Right ventricle myocardium superior (tissue), 1 donor: ENCODE results near the gene DIPK1B. TPM values are rescaled to one million over a fixed set of nuclear protein-coding genes. Genes with fewer than 3 reads are reported as not detected.
"Not testable (repeated sequence)": the region's sequence is repeated elsewhere in the genome, so short reads cannot be mapped to it uniquely, and the experiment has no call there.

Experiments
- ATAC-seq: fragments of 200-7000 bp; cut with Tn5 transposase; one replicate; pipeline ENCODE4 v1.9.1; 2020; ENCODE audit warnings: mild to moderate bottlenecking; ENCODE audit not compliant: poor library complexity
- DNase-seq: peaks from one replicate; pipeline ENCODE4 v3.0.0-alpha.2; 2020
- intact Hi-C: fragments of 100-400 bp; cut with DNase I; formaldehyde crosslinking; loops from one replicate; pipeline ENCODE4 v1.11.2; 2022
- total RNA-seq: library from RNA; stranded (reverse); fragmentation: NEBNext Ultra II Directional; extraction: Animal tissue kit (Norgen Biotek cat#: 25700); gene quantifications from one replicate; pipeline ENCODE4 v1.2.1, GENCODE V29; 2021
- donor health status: DM: no; HTN: yes; CAD: no; lungs with severe emphysema.

DIPK1B gene
- total RNA-seq, 1 donor from 2014 or later: 15.1 TPM

GRCh38 chr9:136754059-136754572, 41.7 kb downstream of the DIPK1B start:
- intact Hi-C loops: no loop called here
- no peak for DNase-seq
- no peak for ATAC-seq

- intact Hi-C loops: no loop called here
- no peak for DNase-seq
- no peak for ATAC-seq
These were observed 42.4 kb downstream of the DIPK1B start for GRCh38 chr9:136754626-136755301.

GRCh38 chr9:136755302-136756133, 43.1 kb downstream of the DIPK1B start:
- ATAC-seq, intact Hi-C loops, DNase-seq: not testable (repeated sequence)

GRCh38 chr9:136756134-136756438, 43.7 kb downstream of the DIPK1B start:
- intact Hi-C loops: no loop called here
- no peak for DNase-seq
- no peak for ATAC-seq

GRCh38 chr9:136756836-136757235, 44.5 kb downstream of the DIPK1B start:
- intact Hi-C loops: no loop called here
- no peak for DNase-seq
- ATAC-seq: no peak

GRCh38 chr9:136757328-136757727, 45.0 kb downstream of the DIPK1B start:
- DNase-seq (no peak), ATAC-seq (no peak)
- intact Hi-C loops: no loop called here

- DNase-seq: no peak
- ATAC-seq: no peak
- intact Hi-C loops: no loop called here
These were observed 45.4 kb downstream of the DIPK1B start for GRCh38 chr9:136757751-136758140.

- ATAC-seq: no peak
- intact Hi-C loops: no loop called here
- no peak for DNase-seq
These were observed 46.6 kb downstream of the DIPK1B start for GRCh38 chr9:136759001-136759400.

GRCh38 chr9:136759436-136760325, 47.3 kb downstream of the DIPK1B start:
- ATAC-seq: no peak
- no peak for DNase-seq
- intact Hi-C loops: no loop called here

- intact Hi-C loops: no loop called here
- DNase-seq: no peak
- no peak for ATAC-seq
These were observed 48.1 kb downstream of the DIPK1B start for GRCh38 chr9:136760424-136760823.

GRCh38 chr9:136760834-136761544, 48.6 kb downstream of the DIPK1B start:
- intact Hi-C loops: not testable (repeated sequence)
- peak; percentile 65 for DNase-seq
- ATAC-seq: peak; percentile 53

GRCh38 chr9:136761545-136761981, 49.2 kb downstream of the DIPK1B start:
- ATAC-seq (no peak), DNase-seq (no peak)
- intact Hi-C loops: no loop called here

GRCh38 chr9:136762221-136762691, 49.9 kb downstream of the DIPK1B start:
- no peak for DNase-seq
- ATAC-seq: no peak

GRCh38 chr9:136762915-136763648, 50.7 kb downstream of the DIPK1B start:
- ATAC-seq (peak; percentile 26), DNase-seq (no peak)
- intact Hi-C loops: no loop called here

More at GRCh38 chr9:136762221-136762691, 49.9 kb downstream of the DIPK1B start:
- intact Hi-C loops: no loop called here

GRCh38 chr9:136763649-136764035, 51.3 kb downstream of the DIPK1B start:
- intact Hi-C loops: no loop called here
- ATAC-seq: no peak
- DNase-seq: no peak

- no peak for ATAC-seq
- intact Hi-C loops: no loop called here
- DNase-seq: no peak
These were observed 52.0 kb downstream of the DIPK1B start, which contains the start of gene LCN15 for GRCh38 chr9:136764301-136764891. TSS of gene LCN15 (minus strand) at chr9:136764518. CDS start at chr9:136764488, 30 bp downstream.

- DNase-seq (no peak), ATAC-seq (peak; percentile 18)
- intact Hi-C loops: no loop called here
These were observed 52.7 kb downstream of the DIPK1B start for GRCh38 chr9:136765041-136765440.
